CD14-positive monocyte (primary cell): ENCODE results near the gene KIAA0753. TPM values are rescaled to one million over a fixed set of nuclear protein-coding genes. Genes with fewer than 3 reads are reported as not detected.

Source experiments
- DNase-seq, 3 donors: peaks; one replicate each; pipeline ENCODE4 v3.0.0-alpha.2; 2011 to 2022
- H2AFZ ChIP-seq: 2 replicates; pipeline ENCODE4 v1.6.0; 2012; ENCODE audit warnings: mild to moderate bottlenecking, low read depth, low read length, inconsistent platforms; ENCODE audit not compliant: insufficient read depth, poor library complexity, severe bottlenecking
- H3K27ac ChIP-seq, 2 donors: 1 replicate in 1 of 2; 2 replicates in 1 of 2; pipeline ENCODE4 v1.5.1; 2012 to 2013; ENCODE audit warnings: low read length in 2 of 2, control low read depth in 1 of 2, inconsistent platforms in 1 of 2, low read depth in 1 of 2, mild to moderate bottlenecking in 1 of 2
- H3K27me3 ChIP-seq, 2 donors: one replicate each; pipeline versions ENCODE4 v1.6.0 to v1.6.1; 2011 to 2013; ENCODE audit warnings: low read length in 2 of 2; ENCODE audit not compliant: control insufficient read depth in 2 of 2, insufficient read depth in 2 of 2
- H3K36me3 ChIP-seq, 2 donors: replicated peaks in 1 of 2; 1 replicate in 1 of 2; 2 replicates in 1 of 2; pipeline versions ENCODE4 v1.5.1 to v1.6.1; 2012 to 2013; ENCODE audit warnings: low read length in 2 of 2, control low read depth in 1 of 2, inconsistent platforms in 1 of 2, mild to moderate bottlenecking in 1 of 2; ENCODE audit not compliant: insufficient read depth in 2 of 2, control insufficient read depth in 1 of 2
- H3K4me1 ChIP-seq, 2 donors: 1 replicate in 1 of 2; 2 replicates in 1 of 2; pipeline versions ENCODE4 v1.5.1 to v1.6.1; 2012 to 2013; ENCODE audit warnings: low read length in 2 of 2, control low read depth in 1 of 2, inconsistent platforms in 1 of 2, mild to moderate bottlenecking in 1 of 2, moderate library complexity in 1 of 2; ENCODE audit not compliant: insufficient read depth in 2 of 2, control insufficient read depth in 1 of 2
- H3K4me2 ChIP-seq: replicated peaks from 2 replicates; pipeline ENCODE3; 2012; ENCODE audit warnings: low read length, moderate library complexity, mild to moderate bottlenecking; ENCODE audit not compliant: poor library complexity, severe bottlenecking; ENCODE audit errors: extremely low read depth
- H3K4me3 ChIP-seq, 3 experiments: fragments of 200-600 bp in 1 of 3; sonication (generic) in 1 of 3; replicated peaks in 1 of 3; 1 replicate in 2 of 3; 2 replicates in 1 of 3; pipeline ENCODE4 v1.5.1; 2011 to 2013; ENCODE audit warnings: low read length in 3 of 3, mild to moderate bottlenecking in 3 of 3, control low read depth in 2 of 3, low read depth in 2 of 3, inconsistent platforms in 1 of 3, moderate library complexity in 1 of 3
- H3K79me2 ChIP-seq: 2 replicates; pipeline ENCODE4 v1.6.0; 2012; ENCODE audit warnings: mild to moderate bottlenecking, control low read depth, inconsistent platforms, low read length, moderate library complexity; ENCODE audit not compliant: insufficient read depth
- H3K9ac ChIP-seq: 2 replicates; pipeline ENCODE4 v1.6.0; 2017; ENCODE audit warnings: low read length, mild to moderate bottlenecking; ENCODE audit not compliant: insufficient read depth, poor library complexity, severe bottlenecking
- H3K9me3 ChIP-seq, 2 donors: replicated peaks in 1 of 2; 1 replicate in 1 of 2; 2 replicates in 1 of 2; pipeline versions ENCODE4 v1.5.1 to v1.6.1; 2012 to 2013; ENCODE audit warnings: low read length in 2 of 2, control low read depth in 1 of 2; ENCODE audit not compliant: control insufficient read depth in 1 of 2, insufficient read depth in 1 of 2
- H4K20me1 ChIP-seq: 2 replicates; pipeline ENCODE4 v1.6.0; 2012; ENCODE audit warnings: mild to moderate bottlenecking, low read length, control low read depth, moderate library complexity; ENCODE audit not compliant: insufficient read depth
- H3K27ac Mint-ChIP-seq, 7 donors: one replicate each; pipeline ENCODE4 v1.8.0; 2020; ENCODE audit warnings: mild to moderate bottlenecking in 7 of 7, mixed read lengths in 7 of 7, moderate library complexity in 6 of 7, inconsistent platforms in 2 of 7
- H3K27me3 Mint-ChIP-seq, 3 donors: one replicate each; pipeline ENCODE4 v1.8.0; 2021 to 2022; ENCODE audit warnings: low read depth in 3 of 3, mild to moderate bottlenecking in 3 of 3, mixed read lengths in 3 of 3, moderate library complexity in 3 of 3, inconsistent platforms in 1 of 3
- H3K36me3 Mint-ChIP-seq, 2 donors: one replicate each; pipeline ENCODE4 v1.8.0; 2020; ENCODE audit warnings: mixed read lengths in 2 of 2, inconsistent platforms in 1 of 2, mild to moderate bottlenecking in 1 of 2
- H3K4me1 Mint-ChIP-seq: one replicate; pipeline ENCODE4 v1.8.0; 2020; ENCODE audit warnings: mild to moderate bottlenecking, mixed read lengths
- H3K4me3 Mint-ChIP-seq, 2 donors: one replicate each; pipeline ENCODE4 v1.8.0; 2020; ENCODE audit warnings: mild to moderate bottlenecking in 2 of 2, mixed read lengths in 2 of 2, moderate library complexity in 1 of 2
- H3K9me3 Mint-ChIP-seq, 7 donors: one replicate each; pipeline ENCODE4 v1.8.0; 2020 to 2022; ENCODE audit warnings: mixed read lengths in 7 of 7, mild to moderate bottlenecking in 6 of 7, moderate library complexity in 6 of 7, inconsistent platforms in 2 of 7
- CTCF ChIP-seq: fragments of 200-600 bp; IDR thresholded peaks from one replicate; pipeline ENCODE4 v1.8.0; 2022; ENCODE audit warnings: antibody characterized with exemption, mild to moderate bottlenecking
- WGBS: methylation state at CpG from one replicate; pipeline ENCODE4 v1.1.5; 2013; ENCODE audit warnings: missing lambda C conversion rate; ENCODE audit not compliant: insufficient coverage; 5-methylcytosine and 5-hydroxymethylcytosine counted together
- intact Hi-C, 2 donors: fragments of 100-400 bp; cut with micrococcal nuclease; formaldehyde crosslinking; loops; one replicate each; pipeline versions ENCODE4 v1.15.0 to v1.15.1; 2023
- polyA plus RNA-seq, 3 donors: library from polyadenylated mRNA; depleted of rRNA in 1 of 3; unstranded in 2 of 3; stranded (reverse) in 1 of 3; fragments of 300-500 nt in 2 of 3; fragments of >200 nt in 1 of 3; fragmentation: Illumina TruSeq in 2 of 3; gene quantifications; 1 replicate in 2 of 3; 2 replicates in 1 of 3; pipeline ENCODE4 v1.2.3, GENCODE V29; 2012 to 2021

KIAA0753 gene
- polyA plus RNA-seq, 3 donors, result 1.7 to 6.6 (median 3.5) TPM

DNA sequence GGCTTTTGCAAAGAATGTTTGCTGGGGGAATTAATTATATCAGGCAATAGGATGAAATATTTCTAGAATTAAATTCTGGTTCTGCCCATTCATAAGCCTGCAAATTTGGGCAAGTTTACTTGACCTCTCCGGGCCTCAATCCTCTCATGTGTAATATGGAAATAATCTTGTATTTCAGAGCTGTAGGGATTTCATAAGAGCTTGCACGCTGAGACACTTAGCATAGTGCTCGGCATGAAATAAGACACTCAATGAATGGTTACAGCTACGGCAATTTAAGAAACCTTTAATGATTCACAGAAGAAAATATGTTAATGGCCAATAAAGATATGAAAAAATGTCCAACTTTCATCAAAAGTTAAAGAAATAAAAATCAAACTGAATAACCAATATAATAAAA lies 43.6 kb downstream of the KIAA0753 start:
- Histone ChIP-seq H2AFZ (no peak overlapping the region), H3K27me3 (no peaks in the 10 kb centered on the region), H3K9ac (no peak overlapping the region), H3K9me3 (no peaks in the 10 kb centered on the region), H3K36me3 (peaks cover 26 to 54% of the 10 kb centered on the region in 2 donors), H3K4me3 (no peak overlapping the region), H3K27ac (no peak overlapping the region), H3K79me2 (no peaks in the 10 kb centered on the region), H3K4me2 (no peak overlapping the region), H3K4me1 (peaks cover 30 to 38% of the 10 kb centered on the region in 2 donors), H4K20me1 (no peaks in the 10 kb centered on the region)
- whole genome bisulfite sequencing, result no CpG with 5 or more reads among the region's 4 CpGs
- H3K27me3 Mint-ChIP-seq, result peaks cover 0 to 1% (median 0%) of the 10 kb centered on the region in 3 donors
- peaks cover 51 to 63% of the 10 kb centered on the region in 2 donors for H3K36me3 Mint-ChIP-seq
- intact Hi-C loops, result no loop called here
- H3K4me1 Mint-ChIP-seq, result peaks cover 40% of the 10 kb centered on the region
- TF ChIP-seq CTCF, result no peak
- H3K9me3 Mint-ChIP-seq, result no peaks in the 10 kb centered on the region
- DNase-seq, result no peak
- H3K27ac Mint-ChIP-seq, result peak overlapping the region in 1 of 7 donors; percentile 18
- no peak overlapping the region for H3K4me3 Mint-ChIP-seq

DNA sequence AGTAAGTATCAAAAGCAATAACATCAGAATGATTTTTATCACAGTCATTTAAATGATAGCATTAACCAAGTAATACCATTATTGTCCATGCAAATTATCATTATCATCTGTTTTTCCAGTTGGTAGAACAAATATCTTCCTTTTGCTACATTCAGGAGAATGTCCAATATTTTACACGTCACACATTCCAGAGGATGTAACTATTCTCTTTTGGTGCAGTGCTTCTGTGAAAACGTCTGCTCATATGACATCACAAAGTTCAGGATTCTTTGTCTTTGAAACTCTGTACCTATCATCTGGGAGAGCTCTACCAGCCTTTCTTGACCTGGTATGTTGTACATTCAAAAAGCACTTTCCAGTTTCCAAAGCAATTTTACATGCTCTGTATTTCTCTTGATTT lies 44.0 kb downstream of the KIAA0753 start:
- 100% methylated on average over 2 of the region's 2 CpGs for WGBS
- Histone ChIP-seq H3K4me2 (no peak overlapping the region), H3K4me3 (no peak overlapping the region), H3K4me1 (peaks cover 30 to 38% of the 10 kb centered on the region in 2 donors), H3K36me3 (peaks cover 30 to 54% of the 10 kb centered on the region in 2 donors), H3K27ac (no peak overlapping the region), H3K27me3 (no peaks in the 10 kb centered on the region), H3K79me2 (no peaks in the 10 kb centered on the region), H3K9ac (no peak overlapping the region), H3K9me3 (no peaks in the 10 kb centered on the region), H2AFZ (no peak overlapping the region), H4K20me1 (no peaks in the 10 kb centered on the region)
- H3K4me3 Mint-ChIP-seq, result no peak overlapping the region
- no peaks in the 10 kb centered on the region for H3K9me3 Mint-ChIP-seq
- H3K4me1 Mint-ChIP-seq, result peaks cover 44% of the 10 kb centered on the region
- no peaks in the 10 kb centered on the region for H3K27me3 Mint-ChIP-seq
- H3K36me3 Mint-ChIP-seq, result peaks cover 51 to 64% of the 10 kb centered on the region in 2 donors
- no peak for TF ChIP-seq CTCF
- no peak for DNase-seq
- intact Hi-C loops, result no loop called here
- no peak overlapping the region for H3K27ac Mint-ChIP-seq
